B cell (primary cell): ENCODE measurements around the gene NPIPA3. TPM values are rescaled to one million over a fixed set of nuclear protein-coding genes. Genes with fewer than 3 reads are reported as not detected.
A peak's percentile ranks its signal among the peaks of the same experiment; 100 is the strongest.
"Not testable (repeated sequence)": the region's sequence is repeated elsewhere in the genome, so short reads cannot be mapped to it uniquely, and the experiment has no call there.

Experiments
- ATAC-seq: fragments of 200-7000 bp; cut with Tn5 transposase; one replicate; pipeline ENCODE4 v1.10.0; 2021; ENCODE audit warnings: low read depth, mild to moderate bottlenecking, moderate number of reproducible peaks, moderate library complexity
- CTCF ChIA-PET: fragments of 350-600 bp; sonication (Branson Sonifier 250); formaldehyde crosslinking; loops from one replicate; lab custom pipeline; 2021; ENCODE audit warnings: antibody characterized with exemption, inconsistent platforms; lab: Charles Lee
- POLR2A ChIA-PET: fragments of 350-600 bp; sonication (Branson Sonifier 250); formaldehyde crosslinking; loops from one replicate; lab custom pipeline; 2021; ENCODE audit warnings: antibody characterized with exemption; lab: Charles Lee
- DNase-seq: peaks from one replicate; pipeline ENCODE4 v3.0.0; 2013
- H2AFZ ChIP-seq: 2 replicates; pipeline ENCODE4 v1.6.1; 2012; ENCODE audit warnings: mild to moderate bottlenecking, low read depth, low read length; ENCODE audit not compliant: insufficient read depth, poor library complexity, severe bottlenecking
- H3K27ac ChIP-seq, 2 donors: 1 replicate in 1 of 2; 2 replicates in 1 of 2; pipeline ENCODE4 v1.5.1; 2012 to 2013; ENCODE audit warnings: low read length in 2 of 2, mild to moderate bottlenecking in 2 of 2, moderate library complexity in 1 of 2
- H3K27me3 ChIP-seq, 4 experiments: fragments of 200-600 bp in 1 of 4; sonication (generic) in 1 of 4; replicated peaks in 1 of 4; 1 replicate in 2 of 4; 2 replicates in 2 of 4; pipeline versions ENCODE4 v1.6.1 to v1.7.0; 2013 to 2016; ENCODE audit warnings: low read length in 3 of 4, mild to moderate bottlenecking in 2 of 4, mixed read lengths in 1 of 4, moderate library complexity in 1 of 4; ENCODE audit not compliant: insufficient read depth in 4 of 4, control insufficient read depth in 3 of 4; ENCODE audit errors: control extremely low read depth in 1 of 4
- H3K36me3 ChIP-seq, 2 experiments: replicated peaks in 1 of 2; 1 replicate in 1 of 2; 2 replicates in 1 of 2; pipeline versions ENCODE4 v1.6.1 to v1.7.1; 2013; ENCODE audit warnings: low read length in 1 of 2; ENCODE audit not compliant: insufficient read depth in 2 of 2, control insufficient read depth in 1 of 2; ENCODE audit errors: control extremely low read depth in 1 of 2, extremely low read depth in 1 of 2
- H3K4me1 ChIP-seq, 2 donors: fragments of 200-600 bp in 1 of 2; sonication (generic) in 1 of 2; 1 replicate in 1 of 2; 2 replicates in 1 of 2; pipeline versions ENCODE4 v1.5.1 to v1.6.1; 2013 to 2017; ENCODE audit warnings: low read length in 2 of 2; ENCODE audit not compliant: control insufficient read depth in 2 of 2, insufficient read depth in 2 of 2
- H3K4me2 ChIP-seq: replicated peaks from 2 replicates; pipeline ENCODE3; 2012; ENCODE audit warnings: mild to moderate bottlenecking, low read depth, low read length; ENCODE audit not compliant: poor library complexity, severe bottlenecking
- H3K4me3 ChIP-seq, 5 experiments: fragments of 200-600 bp in 1 of 5; sonication (generic) in 1 of 5; 1 replicate in 3 of 5; 2 replicates in 2 of 5; pipeline versions ENCODE4 v1.5.1 to v1.7.0; 2011 to 2016; ENCODE audit warnings: low read length in 4 of 5, mild to moderate bottlenecking in 4 of 5, low read depth in 2 of 5, control low read depth in 1 of 5, moderate library complexity in 1 of 5; ENCODE audit not compliant: insufficient read depth in 1 of 5; ENCODE audit errors: control extremely low read depth in 1 of 5, extremely low read depth in 1 of 5
- H3K79me2 ChIP-seq: fragments of 200-600 bp; sonication (generic); one replicate; pipeline ENCODE4 v1.6.0; 2016; ENCODE audit warnings: low read length; ENCODE audit not compliant: control insufficient read depth, insufficient read depth
- H3K9ac ChIP-seq: fragments of 200-600 bp; sonication (generic); 2 replicates; pipeline ENCODE4 v1.6.1; 2017; ENCODE audit warnings: mild to moderate bottlenecking, low read length, moderate library complexity
- H3K9me3 ChIP-seq, 3 donors: one replicate each; pipeline versions ENCODE4 v1.6.1 to v1.7.1; 2013; ENCODE audit warnings: low read length in 2 of 3; ENCODE audit not compliant: control insufficient read depth in 2 of 3, insufficient read depth in 1 of 3; ENCODE audit errors: control extremely low read depth in 1 of 3
- H4K20me1 ChIP-seq: 2 replicates; pipeline ENCODE4 v1.6.0; 2012; ENCODE audit warnings: mild to moderate bottlenecking, low read length; ENCODE audit not compliant: insufficient read depth, control insufficient read depth, poor library complexity, severe bottlenecking
- H3K27ac Mint-ChIP-seq: one replicate; pipeline ENCODE4 v1.8.0; 2021; ENCODE audit warnings: mixed read lengths
- H3K27me3 Mint-ChIP-seq: one replicate; pipeline ENCODE4 v1.8.0; 2021; ENCODE audit warnings: mixed read lengths
- H3K4me1 Mint-ChIP-seq: one replicate; pipeline ENCODE4 v1.8.0; 2021; ENCODE audit warnings: mixed read lengths
- H3K4me3 Mint-ChIP-seq: one replicate; pipeline ENCODE4 v1.8.0; 2021; ENCODE audit warnings: mixed read lengths
- H3K9me3 Mint-ChIP-seq: one replicate; pipeline ENCODE4 v1.8.0; 2022; ENCODE audit warnings: mixed read lengths; ENCODE audit not compliant: insufficient read depth
- WGBS: methylation state at CpG from one replicate; pipeline ENCODE4 v1.1.5; 2013; ENCODE audit warnings: missing lambda C conversion rate; ENCODE audit not compliant: insufficient coverage; 5-methylcytosine and 5-hydroxymethylcytosine counted together
- intact Hi-C: fragments of 100-400 bp; cut with micrococcal nuclease; formaldehyde crosslinking; loops from one replicate; pipeline ENCODE4 v1.10.0; 2022
- polyA plus RNA-seq: library from polyadenylated mRNA; depleted of rRNA; stranded (reverse); fragments of >200 nt; gene quantifications from 2 replicates; pipeline ENCODE4 v1.2.3, GENCODE V29; 2012
- total RNA-seq, 2 donors: library from RNA; stranded (reverse); fragments of 120-200 nt in 1 of 2; gene quantifications; 1 replicate in 1 of 2; 2 replicates in 1 of 2; pipeline versions ENCODE4 v1.2.3 to v1.2.4, GENCODE V29; 2013 to 2022

Gene NPIPA3
- total and polyA plus RNA-seq, 2 donors (not counting 1 experiment from before 2014, with no cell fraction given), result 1.4 to 3.7 TPM

- H3K4me3 ChIP-seq, H3K4me1 Mint-ChIP-seq, intact Hi-C loops, H3K27ac Mint-ChIP-seq, H3K36me3 ChIP-seq, H3K9me3 Mint-ChIP-seq, H4K20me1 ChIP-seq, ATAC-seq, H3K27ac ChIP-seq, H3K4me2 ChIP-seq, POLR2A ChIA-PET, H3K27me3 ChIP-seq, H3K4me3 Mint-ChIP-seq, H3K79me2 ChIP-seq, H3K4me1 ChIP-seq, H3K9ac ChIP-seq, H2AFZ ChIP-seq, H3K9me3 ChIP-seq, H3K27me3 Mint-ChIP-seq, DNase-seq, CTCF ChIA-PET: not testable (repeated sequence)
- no CpG with 5 or more reads among the region's 10 CpGs for WGBS
These were observed 37.7 kb downstream of the NPIPA3 start for GRCh38 chr16:14740832-14741385.

DNA sequence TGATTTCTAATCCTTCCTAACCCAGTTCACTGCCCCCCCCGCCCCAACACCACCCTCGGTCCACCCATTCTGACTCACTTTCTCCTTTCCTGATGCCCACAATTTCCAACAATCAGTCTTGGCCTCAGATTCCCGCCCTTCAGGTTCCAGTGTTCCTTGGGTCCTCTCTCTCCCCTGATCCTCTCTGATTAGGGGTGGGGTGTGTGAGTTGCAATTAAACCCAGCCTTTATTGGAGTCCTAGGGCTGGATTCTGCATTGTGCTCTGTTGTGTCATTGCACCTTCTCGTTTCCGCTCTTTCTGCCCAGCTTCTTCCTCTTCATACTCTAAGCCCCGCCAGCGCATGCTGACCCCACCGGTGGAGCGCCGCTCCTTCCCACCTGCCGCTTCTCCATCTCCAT is 38.6 kb downstream of the NPIPA3 start:
- H3K9ac ChIP-seq, DNase-seq, H3K4me3 ChIP-seq, H3K36me3 ChIP-seq, H3K79me2 ChIP-seq, H3K27me3 Mint-ChIP-seq, H3K9me3 Mint-ChIP-seq, H2AFZ ChIP-seq, H4K20me1 ChIP-seq, CTCF ChIA-PET, intact Hi-C loops, H3K4me2 ChIP-seq, H3K27ac Mint-ChIP-seq, H3K27me3 ChIP-seq, H3K9me3 ChIP-seq, POLR2A ChIA-PET, H3K4me1 ChIP-seq, H3K4me3 Mint-ChIP-seq, H3K4me1 Mint-ChIP-seq, H3K27ac ChIP-seq: not testable (repeated sequence)
- WGBS, result no CpG with 5 or more reads among the region's 11 CpGs
- ATAC-seq, result peak; percentile 3

GRCh38 chr16:14742273-14743128 is 39.3 kb downstream of the NPIPA3 start, which contains the start of gene NPIPA2:
TSS of gene NPIPA2 (plus strand) at chr16:14742533. CDS start at chr16:14748066, 5,533 bp downstream.
- H3K4me1 Mint-ChIP-seq, DNase-seq, intact Hi-C loops, H3K27ac ChIP-seq, H4K20me1 ChIP-seq, H3K4me2 ChIP-seq, H3K36me3 ChIP-seq, H3K79me2 ChIP-seq, H3K27ac Mint-ChIP-seq, H3K4me1 ChIP-seq, H3K27me3 Mint-ChIP-seq, H3K4me3 ChIP-seq, H3K9ac ChIP-seq, POLR2A ChIA-PET, H3K9me3 Mint-ChIP-seq, H3K4me3 Mint-ChIP-seq, H2AFZ ChIP-seq, H3K9me3 ChIP-seq, CTCF ChIA-PET, H3K27me3 ChIP-seq: not testable (repeated sequence)
- WGBS, result no CpG with 5 or more reads among the region's 73 CpGs
- peak; percentile 99 for ATAC-seq

DNA sequence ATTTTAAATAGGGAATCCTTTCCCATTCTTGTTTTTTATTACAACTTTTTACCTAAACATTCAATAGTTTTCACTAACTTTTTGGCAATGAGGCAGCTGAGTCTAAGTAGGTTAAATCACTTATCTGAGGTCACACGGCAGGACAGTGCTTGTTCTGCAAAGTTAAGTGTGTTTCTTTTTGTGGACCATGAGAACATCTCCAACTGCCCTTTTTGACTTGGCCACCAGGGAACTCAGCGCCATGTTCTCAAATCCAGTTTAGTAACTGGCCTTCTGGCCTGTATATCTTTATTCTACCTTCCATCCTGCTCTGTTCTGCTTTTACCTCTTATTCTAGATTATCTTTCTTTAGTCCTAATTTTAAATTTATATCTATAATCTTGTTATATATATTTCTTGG is 70.4 kb downstream of the NPIPA3 start:
- CTCF ChIA-PET, DNase-seq, H3K79me2 ChIP-seq, H3K9ac ChIP-seq, H3K27me3 ChIP-seq, ATAC-seq, H2AFZ ChIP-seq, H3K27ac ChIP-seq, H3K9me3 Mint-ChIP-seq, H3K36me3 ChIP-seq, H3K4me3 ChIP-seq, H3K27ac Mint-ChIP-seq, H3K9me3 ChIP-seq, POLR2A ChIA-PET, H3K4me3 Mint-ChIP-seq, H3K4me1 ChIP-seq, H3K27me3 Mint-ChIP-seq, H3K4me2 ChIP-seq, intact Hi-C loops, H4K20me1 ChIP-seq, H3K4me1 Mint-ChIP-seq: not testable (repeated sequence)
- WGBS, result no CpG with 5 or more reads among the region's 2 CpGs
